Measurements from ENCODE around the gene UQCRH.
A peak's percentile ranks its signal among the peaks of the same experiment; 100 is the strongest.
"Not testable (repeated sequence)": the region's sequence is repeated elsewhere in the genome, so short reads cannot be mapped to it uniquely, and the experiment has no call there.

UQCRH gene

GRCh38 chr1:46334030-46334384 lies 30.5 kb downstream of the UQCRH start:
- DNase-seq = no peak

DNA sequence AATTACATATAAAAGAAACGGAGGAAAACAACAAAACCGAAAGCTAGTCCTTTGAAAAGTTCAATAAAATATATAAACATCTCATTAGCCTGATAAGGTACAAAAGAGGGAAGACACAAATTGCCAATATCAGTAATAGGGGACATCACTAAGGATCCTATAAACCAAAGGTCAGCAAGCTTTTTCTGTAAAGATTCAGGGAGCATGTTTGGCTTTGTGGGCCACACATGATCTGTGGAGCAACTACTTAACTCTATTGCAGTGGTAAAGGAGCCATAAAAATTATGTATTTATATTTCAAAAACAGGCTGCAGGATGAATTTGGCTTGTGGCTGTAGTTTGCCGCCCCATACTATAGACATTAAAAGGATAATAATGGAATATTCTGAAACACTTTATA lies 31.6 kb downstream of the UQCRH start:
- no peak for DNase-seq

GRCh38 chr1:46337409-46337808 lies 33.9 kb downstream of the UQCRH start:
- not testable (repeated sequence) for DNase-seq

GRCh38 chr1:46340404-46341221 lies 37.1 kb downstream of the UQCRH start, which contains the start of gene NSUN4:
TSS of gene NSUN4 (plus strand) at chr1:46340807. CDS start at chr1:46340827, 20 bp downstream.
- DNase-seq = peak; percentile 93

DNA sequence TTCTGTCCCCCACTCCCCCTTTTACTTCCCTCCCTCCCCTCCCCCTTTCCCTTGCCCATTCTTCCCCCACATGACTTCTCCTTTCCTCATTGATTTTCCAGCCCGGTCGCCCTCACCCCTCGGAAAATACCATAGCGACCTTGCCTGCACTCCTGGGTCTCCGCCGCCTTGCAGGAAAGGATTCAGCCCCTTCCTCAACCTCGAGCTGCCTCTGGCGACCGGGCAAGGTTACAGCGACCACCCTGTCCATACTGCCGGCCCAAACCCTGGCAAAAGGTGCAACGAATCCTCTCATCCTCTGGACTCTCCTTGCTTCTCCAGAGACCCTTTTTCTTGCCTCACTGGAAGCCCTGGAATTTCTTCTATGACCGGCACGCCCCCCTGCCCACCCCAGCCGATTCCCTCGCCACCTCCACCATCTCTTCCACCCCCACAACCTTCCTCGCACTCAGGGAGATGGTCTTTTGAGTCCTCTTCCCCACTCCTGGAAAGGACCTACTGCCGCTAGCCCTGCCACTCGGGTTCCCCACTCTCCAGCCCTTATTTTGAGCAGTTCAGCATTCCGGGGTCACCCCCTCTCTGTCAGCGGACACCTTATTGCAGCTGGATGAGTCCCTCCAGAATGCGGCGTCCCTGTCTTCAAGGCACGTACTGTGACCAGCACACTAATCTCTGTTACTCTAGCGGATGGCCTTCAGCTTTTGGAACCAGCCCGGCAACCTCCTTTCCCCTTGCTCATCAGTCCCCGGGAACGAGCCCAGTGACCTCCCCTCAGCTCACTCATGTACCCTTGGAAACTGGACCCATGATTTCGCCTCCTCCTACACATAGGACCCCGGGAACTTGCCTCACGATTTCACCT lies 38.0 kb downstream of the UQCRH start:
- DNase-seq = no peak

GRCh38 chr1:46342084-46342656 lies 38.7 kb downstream of the UQCRH start:
- no peak for DNase-seq

DNA sequence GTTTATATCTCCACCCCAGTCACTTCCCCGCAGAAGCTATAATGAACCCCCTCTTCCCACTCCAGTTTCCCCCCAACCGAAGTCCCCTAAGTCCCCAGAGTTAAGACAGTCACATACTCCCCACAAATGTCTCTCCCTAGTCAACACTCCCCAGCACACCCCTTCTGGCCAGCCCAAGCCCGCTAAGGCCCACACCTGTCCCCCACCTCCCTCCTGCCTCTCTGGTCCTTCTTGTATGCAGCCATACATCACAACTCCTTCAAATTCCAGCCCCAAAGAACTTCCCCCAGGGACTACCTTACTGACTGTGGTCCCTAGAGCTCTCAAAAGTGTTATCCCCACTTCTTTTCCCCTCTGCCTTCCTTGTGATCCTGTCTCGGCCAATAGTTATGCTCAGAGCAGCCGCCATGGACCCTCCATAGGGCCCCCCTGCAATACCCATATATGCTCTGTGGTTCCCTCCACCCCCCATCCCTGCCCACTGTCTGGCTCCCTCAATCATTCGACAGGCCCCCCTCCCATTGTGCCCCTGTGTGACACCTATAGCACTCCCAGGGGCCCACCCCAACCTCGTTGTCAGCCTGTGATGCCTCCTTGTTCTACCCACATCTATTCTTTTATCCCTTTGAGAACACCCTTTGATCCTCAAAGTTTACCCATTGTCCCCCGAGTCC lies 39.3 kb downstream of the UQCRH start:
- DNase-seq = no peak

DNA sequence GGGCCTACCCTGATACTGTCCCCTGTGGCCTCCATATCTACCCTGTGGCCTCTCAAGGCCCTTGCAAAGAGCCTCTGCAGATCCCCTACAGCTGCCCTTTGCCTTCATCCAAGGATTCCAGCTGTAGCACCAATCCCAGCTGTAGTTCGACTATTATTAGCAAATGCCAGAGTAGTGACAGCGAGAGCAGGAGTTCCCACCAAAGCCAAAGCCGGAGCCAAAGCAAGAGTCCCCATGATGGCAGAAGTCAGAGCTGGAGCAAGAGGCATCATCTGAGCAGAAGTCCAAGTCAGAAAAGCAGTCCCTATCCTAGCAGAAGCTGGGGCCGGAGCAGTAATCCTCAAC lies 39.8 kb downstream of the UQCRH start:
- DNase-seq = no peak

DNA sequence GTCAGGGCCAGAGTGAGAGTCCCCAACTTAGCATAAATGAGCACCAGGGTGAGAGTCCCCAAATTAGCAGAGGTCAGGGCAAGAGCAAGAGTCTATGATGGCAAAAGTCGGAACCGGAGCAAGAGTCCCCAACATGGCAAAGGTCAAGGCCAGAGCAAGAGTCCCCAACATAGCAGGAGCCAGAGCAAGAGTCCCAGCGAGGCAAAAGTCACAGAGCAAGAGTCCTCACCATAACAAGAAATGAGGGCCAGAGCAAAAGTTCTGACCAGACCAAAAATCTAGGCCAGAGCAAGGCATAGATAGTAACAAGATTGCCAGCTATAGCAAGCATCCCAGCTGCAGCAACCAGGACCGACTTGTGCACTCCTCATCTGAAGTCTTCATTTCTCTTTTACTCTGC lies 40.2 kb downstream of the UQCRH start:
- DNase-seq = no peak

GRCh38 chr1:46344481-46344880 lies 41.0 kb downstream of the UQCRH start:
- DNase-seq = no peak

- no peak for DNase-seq
Measured at GRCh38 chr1:46345281-46345680, 41.8 kb downstream of the UQCRH start.

- DNase-seq = no peak
Measured at GRCh38 chr1:46352363-46352762, 48.9 kb downstream of the UQCRH start.

GRCh38 chr1:46355920-46356319 lies 52.4 kb downstream of the UQCRH start:
- not testable (repeated sequence) for DNase-seq

GRCh38 chr1:46362158-46362557 lies 58.7 kb downstream of the UQCRH start:
- DNase-seq = no peak

GRCh38 chr1:46363121-46363520 lies 59.6 kb downstream of the UQCRH start:
- DNase-seq = no peak

DNA sequence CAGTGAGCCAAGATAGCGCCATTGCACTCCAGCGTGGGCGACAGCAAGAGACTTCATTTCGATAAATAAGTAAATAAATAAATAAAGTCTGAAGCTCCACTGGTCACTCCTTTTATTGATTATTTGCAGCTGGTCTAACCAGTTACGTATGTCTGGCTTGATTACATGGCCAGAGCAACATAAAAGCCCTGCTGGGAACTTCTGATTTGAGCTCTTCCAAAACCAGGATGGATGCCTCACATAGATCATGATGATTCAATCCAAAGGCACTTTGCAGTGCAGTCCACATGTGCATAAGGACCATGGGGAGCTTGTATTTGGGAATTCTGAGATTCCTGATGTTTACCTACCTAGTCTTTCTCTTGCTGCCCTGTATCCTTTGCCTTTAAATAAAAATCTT lies 61.1 kb downstream of the UQCRH start:
- DNase-seq = no peak

- not testable (repeated sequence) for DNase-seq
Measured at GRCh38 chr1:46365796-46366195, 62.3 kb downstream of the UQCRH start.
